Measurements from ENCODE around the gene C3orf70. TPM values are rescaled to one million over a fixed set of nuclear protein-coding genes. Genes with fewer than 3 reads are reported as not detected.

C3orf70 gene
- polyA plus RNA-seq, 1 donor = 9.9 TPM

DNA sequence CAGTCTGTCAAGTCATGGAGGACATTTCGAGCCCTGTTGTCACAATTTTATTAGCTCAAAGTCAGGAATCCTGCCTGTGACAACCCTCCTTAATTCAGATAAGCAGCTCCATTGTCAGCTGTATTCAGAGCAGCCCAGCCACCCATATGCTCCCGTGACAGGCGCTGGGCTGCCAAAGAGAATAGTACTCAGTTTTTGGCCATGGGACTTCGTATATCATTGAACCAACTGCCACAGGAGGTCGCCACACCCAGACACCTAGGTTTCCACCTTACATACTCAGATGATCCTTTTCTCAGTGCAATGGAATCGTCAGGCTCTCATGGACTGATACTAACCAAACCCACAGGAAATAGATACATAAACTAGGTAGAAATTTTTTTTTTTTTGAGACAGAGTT lies 100.2 kb downstream of the C3orf70 start:
- DNase-seq = no peak

DNA sequence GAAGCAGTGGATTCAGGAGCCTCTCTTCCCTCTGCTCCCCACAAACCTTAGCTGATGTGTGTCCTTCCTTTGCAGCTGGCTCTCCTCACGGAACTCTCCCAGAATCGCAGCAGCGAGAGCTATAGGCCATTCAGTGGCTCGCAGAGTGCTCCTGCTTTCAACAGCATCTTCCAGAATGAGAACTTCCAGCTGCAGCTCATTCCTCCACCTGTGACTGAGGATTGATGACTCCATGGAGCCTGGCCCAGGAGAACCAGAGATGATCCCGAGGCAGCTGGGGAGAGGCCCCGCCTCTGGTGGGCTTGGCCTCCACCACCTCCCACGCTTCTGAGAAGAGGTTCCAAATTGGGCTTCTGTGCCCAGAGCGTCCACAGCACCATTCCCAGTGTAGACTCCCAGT lies 101.1 kb downstream of the C3orf70 start:
- DNase-seq = no peak

DNA sequence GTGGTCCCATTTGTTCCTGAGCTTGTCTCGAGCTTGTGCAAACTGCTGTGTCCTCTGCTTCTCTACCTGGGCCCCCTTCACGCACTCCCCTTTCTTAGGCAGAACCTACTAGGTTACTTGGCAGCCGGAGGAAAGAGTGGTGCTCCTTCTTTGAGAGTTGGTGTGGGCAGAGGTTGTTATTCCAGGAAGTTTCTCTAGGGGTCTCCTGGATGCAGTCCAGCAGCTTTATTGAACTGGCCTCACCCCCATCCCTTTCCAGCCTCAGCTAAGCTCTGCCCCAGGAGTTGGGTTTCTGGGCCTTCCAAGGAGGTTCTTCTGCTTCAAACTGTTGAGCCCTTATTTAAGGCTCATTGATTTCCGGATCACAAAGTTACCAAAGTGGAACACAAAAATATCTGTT lies 103.2 kb downstream of the C3orf70 start:
- no peak for DNase-seq

DNA sequence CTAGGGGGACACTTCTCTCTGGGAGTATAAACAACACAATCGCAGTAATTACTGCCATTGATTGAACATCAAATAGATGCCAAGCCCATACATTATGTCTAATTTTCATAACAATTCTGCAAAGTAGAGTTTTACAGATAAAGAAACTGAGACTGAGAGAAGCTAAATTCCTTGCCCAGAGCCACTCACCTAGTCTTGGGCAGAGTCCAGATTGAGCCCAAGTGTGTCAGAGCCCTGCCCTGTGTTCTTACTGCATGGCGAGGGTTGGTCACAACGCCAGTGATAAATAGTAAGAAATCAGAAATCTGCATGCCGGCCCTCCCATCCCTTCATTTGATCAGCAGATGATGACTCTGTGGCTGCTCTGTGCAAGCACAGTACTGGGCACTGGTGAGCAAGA lies 106.3 kb downstream of the C3orf70 start:
- DNase-seq = no peak

DNA sequence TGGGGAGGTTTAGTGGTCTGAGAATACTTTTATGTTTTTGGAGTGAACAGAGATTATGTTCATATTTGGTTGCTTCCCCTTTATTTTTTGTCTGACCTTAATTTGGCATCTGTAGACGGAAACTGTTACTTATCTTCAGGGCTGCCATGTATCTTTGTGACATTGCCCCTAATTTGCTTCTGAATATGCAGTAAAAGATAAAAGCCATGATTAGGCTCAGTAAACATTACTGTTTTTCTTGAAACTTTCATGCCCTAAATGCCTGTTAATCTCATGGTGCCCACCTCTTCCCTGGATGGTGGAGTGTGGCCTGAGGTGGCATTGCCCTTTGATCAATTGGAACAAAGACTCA lies 106.7 kb downstream of the C3orf70 start:
- no peak for DNase-seq

DNA sequence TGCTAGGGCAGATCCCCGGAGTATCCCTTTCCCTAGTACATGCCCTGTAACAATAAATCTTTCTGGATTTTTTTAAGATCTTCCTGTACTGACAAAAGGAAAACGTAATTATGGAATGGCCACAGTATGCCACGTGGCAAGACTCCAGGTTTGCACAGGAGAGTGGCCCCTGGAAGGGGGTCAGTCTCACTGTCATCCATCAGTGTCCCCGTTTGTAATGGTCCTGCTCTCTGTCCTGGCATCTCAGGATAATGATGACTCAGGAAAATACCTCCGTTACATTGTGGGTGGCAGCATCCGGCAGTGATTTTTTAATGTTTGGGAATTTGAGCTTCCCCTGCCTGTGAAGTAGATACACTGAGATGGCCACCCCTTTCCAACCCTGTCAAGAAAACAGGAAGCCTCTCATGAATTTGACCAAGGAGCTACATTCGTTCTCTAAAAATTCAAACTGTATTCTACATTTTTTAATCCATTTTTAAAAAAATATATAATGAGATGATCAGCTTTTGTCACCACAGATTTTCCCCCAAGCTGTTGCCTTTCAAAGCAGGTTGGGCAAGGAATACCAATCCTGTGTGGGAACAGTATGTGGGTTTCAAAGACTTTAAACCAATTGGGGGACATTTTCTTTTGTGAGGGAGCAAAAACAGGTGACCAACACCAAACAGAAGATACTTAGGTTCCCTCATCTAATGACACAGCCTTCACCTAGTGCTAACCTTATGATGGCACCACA lies 110.4 kb downstream of the C3orf70 start:
- DNase-seq = no peak

DNA sequence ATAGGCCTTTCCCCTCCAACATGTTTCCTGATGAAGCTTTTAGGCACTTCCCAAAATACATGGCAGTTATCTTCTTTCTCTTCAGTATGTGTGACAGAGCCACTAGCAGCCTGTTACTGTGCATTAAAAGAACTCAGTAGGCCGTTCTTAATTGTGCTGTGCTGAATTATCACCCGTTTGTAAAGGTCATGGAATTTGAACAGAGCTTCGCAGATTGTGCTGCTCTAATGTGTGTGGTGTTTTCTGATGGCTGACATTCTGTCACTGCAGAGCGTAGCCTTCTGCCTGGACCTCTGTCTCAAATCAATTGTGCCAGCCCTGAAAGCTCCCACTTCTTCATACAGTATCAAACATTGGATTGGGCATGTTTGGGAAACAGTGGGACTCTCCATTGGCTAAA lies 111.3 kb downstream of the C3orf70 start:
- no peak for DNase-seq

DNA sequence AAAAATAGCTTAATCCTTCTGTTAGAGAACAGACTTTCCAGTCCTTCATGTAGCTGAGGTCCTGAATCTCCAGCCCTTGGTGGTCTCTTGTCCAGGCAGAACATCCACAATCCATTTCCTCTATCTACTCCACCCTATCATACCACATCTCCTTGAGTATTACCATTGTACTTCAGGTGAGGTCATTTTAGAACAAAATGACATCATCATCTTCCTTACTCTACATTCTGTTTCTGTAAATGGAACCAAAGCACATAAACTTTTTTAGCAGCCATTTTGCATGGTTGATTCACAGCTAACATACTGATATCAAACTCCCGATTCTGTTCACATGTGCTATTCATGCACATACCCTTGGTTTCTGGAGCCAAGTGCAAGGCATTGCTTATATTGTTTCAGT lies 112.4 kb downstream of the C3orf70 start:
- DNase-seq = no peak

DNA sequence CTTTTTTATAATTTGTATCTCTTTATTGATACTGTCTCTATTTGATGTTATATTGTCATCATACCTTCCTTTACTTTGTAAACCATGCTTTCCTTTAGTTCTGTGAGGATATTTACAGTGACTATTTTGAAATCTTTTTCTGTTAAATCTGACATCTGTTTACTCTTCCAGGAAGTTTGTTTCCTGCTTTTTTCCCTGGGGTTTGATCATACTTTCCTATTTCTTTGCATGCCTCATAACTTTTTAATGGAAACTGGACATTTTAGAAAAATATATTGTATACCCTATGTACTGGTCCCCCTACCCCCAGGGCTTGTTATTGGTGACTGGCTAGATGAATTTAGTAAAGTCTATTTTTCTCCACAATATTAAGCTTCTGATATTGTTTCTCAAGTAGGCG lies 115.1 kb downstream of the C3orf70 start:
- no peak for DNase-seq

DNA sequence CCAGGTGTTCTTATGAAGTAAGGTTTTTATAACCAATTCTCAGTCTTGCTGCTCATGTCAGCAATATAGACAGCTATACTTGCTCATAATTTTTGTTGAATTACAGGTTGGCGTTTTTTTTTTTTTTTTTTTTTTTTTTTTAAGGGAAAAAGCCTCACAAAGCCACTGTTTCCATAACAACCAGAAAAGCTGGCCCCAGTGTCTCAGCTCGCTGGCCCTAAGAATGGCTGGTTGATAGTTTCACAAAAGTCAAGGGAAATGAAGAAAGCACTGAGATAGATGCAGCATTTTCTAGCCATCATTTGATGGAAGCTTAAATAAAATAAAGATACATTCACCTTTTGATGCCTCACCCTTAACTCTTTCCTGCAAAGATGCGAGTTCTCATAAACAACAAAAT lies 121.9 kb downstream of the C3orf70 start:
- DNase-seq = no peak

DNA sequence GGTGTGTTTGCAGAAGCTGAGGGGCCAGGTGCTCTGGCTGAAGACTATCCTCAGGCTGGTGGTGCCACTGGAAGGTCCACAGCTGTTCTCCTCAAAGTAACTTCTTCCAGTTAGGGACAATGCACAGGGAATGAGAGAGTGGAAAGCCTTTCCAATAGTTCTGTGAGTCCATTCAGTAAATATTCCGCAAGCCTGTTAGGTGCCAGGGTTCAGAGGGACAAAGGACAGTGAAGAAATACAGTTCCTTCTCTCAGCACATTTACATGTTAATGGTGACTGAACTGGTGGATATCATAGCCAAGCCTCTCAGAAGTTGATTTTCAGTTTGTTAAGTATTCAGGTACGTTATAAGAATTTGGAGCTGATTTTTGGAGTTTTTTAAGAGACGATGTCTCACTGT lies 122.5 kb downstream of the C3orf70 start:
- no peak for DNase-seq

DNA sequence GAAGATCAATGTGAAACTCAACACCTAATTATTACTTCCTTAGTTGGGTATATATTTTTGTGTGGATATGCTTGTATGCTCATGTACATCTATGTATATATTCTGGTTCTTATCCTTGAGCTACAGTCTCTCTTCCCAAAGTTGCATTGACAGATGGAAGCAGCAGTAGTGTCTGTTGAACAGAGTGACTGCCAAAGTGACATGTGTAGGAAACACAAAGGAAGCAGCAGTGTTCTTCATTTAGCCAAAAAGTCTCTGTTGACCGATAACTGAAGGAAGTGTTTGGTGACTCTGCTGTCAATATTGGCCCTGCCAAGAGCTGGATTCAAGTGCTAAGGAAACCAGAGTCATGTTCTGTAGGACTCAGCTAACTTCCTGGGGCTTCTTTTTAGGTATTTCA lies 123.8 kb downstream of the C3orf70 start:
- no peak for DNase-seq

DNA sequence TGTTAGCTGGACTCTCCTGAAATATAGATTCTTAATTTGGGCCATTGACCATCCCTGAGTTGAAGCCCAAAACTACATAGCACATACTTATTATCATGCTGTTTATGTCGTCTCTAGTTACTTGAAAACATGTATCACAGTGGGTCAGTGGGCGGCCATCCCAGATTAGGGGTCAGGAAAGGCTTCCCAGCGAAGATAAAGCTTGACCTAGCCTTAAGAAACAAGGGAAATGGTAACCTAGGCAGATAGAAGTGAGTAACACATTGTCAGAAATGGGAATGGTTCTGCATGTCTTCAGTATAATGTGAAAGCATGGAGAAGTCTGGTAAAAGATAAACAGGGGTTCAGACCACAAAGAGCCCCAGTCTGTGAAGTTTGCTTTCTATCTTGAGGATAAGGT lies 124.7 kb downstream of the C3orf70 start:
- no peak for DNase-seq

Other genes starting within 250 kb of the C3orf70 start
- 30.8 TPM for gene EHHADH, start 101.0 kb upstream of the C3orf70 start, polyA plus RNA-seq (ENCODE audit: insufficient read length)
- gene MAP3K13, start 210.1 kb upstream of the C3orf70 start, polyA plus RNA-seq (ENCODE audit: insufficient read length) = 56.1 TPM

Data from left kidney (tissue), 2 donors.